HepG2 (cell line): ENCODE data around the gene FAM117A. TPM values are rescaled to one million over a fixed set of nuclear protein-coding genes. Genes with fewer than 3 reads are reported as not detected.

Experiments
- CENPT ChIP-seq: sonication (generic); formaldehyde crosslinking; IDR thresholded peaks from 2 replicates; pipeline ENCODE4 v1.8.0; 2022; ENCODE audit warnings: low read depth, mild to moderate bottlenecking, moderate library complexity, missing genetic modification reagents
- EED ChIP-seq: sonication (generic); formaldehyde crosslinking; IDR thresholded peaks from 2 replicates; pipeline ENCODE4 v1.5.0; 2020; ENCODE audit warnings: mild to moderate bottlenecking, missing genetic modification reagents
- HNRNPH1 ChIP-seq: fragments of 200-400 bp; formaldehyde crosslinking; optimal IDR thresholded peaks from 2 replicates; pipeline ENCODE3; 2017; ENCODE audit warnings: mild to moderate bottlenecking, low read depth, low read length
- MZF1 ChIP-seq: sonication (generic); formaldehyde crosslinking; IDR thresholded peaks from 2 replicates; pipeline ENCODE4 v1.8.1; 2023; ENCODE audit warnings: mild to moderate bottlenecking, missing genetic modification reagents, borderline replicate concordance
- PAF1 ChIP-seq: IDR thresholded peaks from 2 replicates; pipeline ENCODE4 v1.6.1; 2016; ENCODE audit warnings: missing genetic modification reagents, missing compliant biosample characterization
- PHF8 ChIP-seq: sonication (generic); formaldehyde crosslinking; IDR thresholded peaks from 2 replicates; pipeline ENCODE4 v1.5.0; 2020; ENCODE audit warnings: missing genetic modification reagents
- SIN3B ChIP-seq: fragments of 150-350 bp; IDR thresholded peaks from 2 replicates; pipeline ENCODE4 v1.6.1; 2014; ENCODE audit warnings: low read length
- SMARCC2 ChIP-seq: fragments of 450-650 bp; IDR thresholded peaks from 2 replicates; pipeline ENCODE4 v1.6.1; 2017; ENCODE audit warnings: antibody characterized with exemption, mild to moderate bottlenecking
- SP5 ChIP-seq: IDR thresholded peaks from 2 replicates; pipeline ENCODE4 v1.6.1; 2016; ENCODE audit warnings: low read depth, borderline replicate concordance
- ZFAT ChIP-seq: sonication (generic); formaldehyde crosslinking; conservative IDR thresholded peaks from 2 replicates; pipeline ENCODE4 v1.8.1; 2023; ENCODE audit warnings: missing genetic modification reagents, inconsistent platforms
- ZFY ChIP-seq: sonication (generic); formaldehyde crosslinking; IDR thresholded peaks from 2 replicates; pipeline ENCODE4 v1.4.0; 2020; ENCODE audit warnings: missing genetic modification reagents
- ZNF607 ChIP-seq: sonication (generic); formaldehyde crosslinking; IDR thresholded peaks from 2 replicates; pipeline ENCODE4 v1.5.1; 2020; ENCODE audit warnings: missing genetic modification reagents, mild to moderate bottlenecking, borderline replicate concordance
- ZNF709 ChIP-seq: sonication (generic); formaldehyde crosslinking; IDR thresholded peaks from 2 replicates; pipeline ENCODE4 v1.5.0; 2020; ENCODE audit warnings: mild to moderate bottlenecking, missing genetic modification reagents
- ZNF768 ChIP-seq: sonication (generic); formaldehyde crosslinking; IDR thresholded peaks from 2 replicates; pipeline ENCODE4 v1.4.0; 2020; ENCODE audit warnings: missing genetic modification reagents
- polyA plus RNA-seq, 8 experiments: library from polyadenylated mRNA; depleted of rRNA in 3 of 8; stranded (reverse) in 7 of 8; unstranded in 1 of 8; fragments of >200 nt; fragmentation: Illumina TruSeq in 4 of 8; extraction: Trizol in 4 of 8; gene quantifications; 2 replicates each; pipeline versions ENCODE4 v1.2.1 to v1.2.3, GENCODE V29; 2011 to 2016; ENCODE audit warnings: low read depth in 4 of 8, missing spikeins in 1 of 8, mixed read lengths in 1 of 8; ENCODE audit not compliant: insufficient read depth in 1 of 8
- total RNA-seq, 5 experiments: library from RNA; depleted of rRNA; stranded (reverse); fragments of >200 nt; fragmentation: Illumina TruSeq; extraction: Trizol; gene quantifications; 2 replicates each; pipeline ENCODE4 v1.2.3, GENCODE V29; 2016; ENCODE audit warnings: low read depth in 1 of 5
- TF ChIP-seq, protein P1 (sequence below): sonication (generic); formaldehyde crosslinking; IDR thresholded peaks from 2 replicates; pipeline ENCODE4 v1.8.1; 2023; ENCODE audit warnings: mild to moderate bottlenecking, missing genetic modification reagents
- TF ChIP-seq, protein P2 (sequence below): sonication (generic); formaldehyde crosslinking; conservative IDR thresholded peaks from 2 replicates; pipeline ENCODE4 v1.4.0; 2020; ENCODE audit warnings: missing genetic modification reagents
- TF ChIP-seq, protein P3 (sequence below): sonication (generic); formaldehyde crosslinking; IDR thresholded peaks from 2 replicates; pipeline ENCODE4 v1.4.0; 2020; ENCODE audit warnings: mild to moderate bottlenecking, missing genetic modification reagents
- TF ChIP-seq, protein P4 (sequence below): sonication (generic); formaldehyde crosslinking; IDR thresholded peaks from 2 replicates; pipeline ENCODE4 v1.5.0; 2020; ENCODE audit warnings: mild to moderate bottlenecking, missing genetic modification reagents
- TF ChIP-seq, protein P5 (sequence below): sonication (generic); formaldehyde crosslinking; IDR thresholded peaks from 2 replicates; pipeline ENCODE4 v1.4.0; 2020; ENCODE audit warnings: missing genetic modification reagents

Gene FAM117A
- total and polyA plus RNA-seq, 2 of the 13 experiments (the other 11 are each of a cell fraction or from before 2014, with no cell fraction given), result 12.1 to 19.8 TPM

DNA sequence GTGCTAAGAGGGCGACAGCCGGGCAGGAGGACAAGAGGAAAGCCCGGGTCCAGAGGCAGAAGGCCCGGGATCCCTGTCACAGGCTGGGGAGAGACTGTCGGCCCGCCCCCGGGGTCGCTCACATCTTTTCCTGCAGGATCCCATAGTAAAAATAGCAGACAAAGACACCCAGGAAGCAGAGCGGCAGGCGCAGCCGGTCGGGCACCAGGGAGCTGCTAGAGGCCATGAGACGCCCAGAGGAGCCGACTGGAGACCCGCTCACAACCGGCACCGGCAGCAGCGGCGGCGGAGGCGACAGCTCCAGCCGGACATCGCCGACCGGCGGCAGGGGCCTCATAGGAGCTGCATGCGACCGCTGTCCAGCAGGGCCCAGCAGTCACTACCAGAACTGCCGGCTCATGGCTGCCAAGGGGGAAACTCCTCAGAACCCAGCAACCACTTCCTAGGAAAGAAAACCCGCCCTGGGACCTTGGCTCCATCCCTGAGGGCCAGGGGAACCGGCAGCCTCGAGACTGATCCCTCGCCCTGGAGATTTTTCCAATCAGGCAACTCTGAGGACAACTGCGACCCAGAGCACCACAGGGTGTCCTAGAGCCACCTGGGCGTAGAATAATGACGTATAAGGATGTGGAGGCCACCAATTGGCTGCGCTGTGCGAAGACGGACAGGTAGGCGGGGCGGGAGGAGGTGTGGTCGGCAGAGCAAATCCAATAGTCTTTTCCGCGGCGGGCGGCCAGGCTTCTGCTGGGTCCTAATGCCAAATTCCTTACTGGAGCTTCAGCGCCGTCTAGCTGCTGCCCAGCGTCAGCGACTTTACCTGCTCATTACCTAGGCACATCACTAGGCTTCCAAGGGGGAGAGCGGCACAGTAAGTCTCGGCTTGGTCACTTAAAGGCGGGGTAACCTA, 56.1 kb downstream of the FAM117A start, which contains the start of gene SLC35B1 (continued):
- TF ChIP-seq PHF8 (CRISPR knock-in tag), result peak; percentile 85
- peak; percentile 88; the same call in 1 of the 2 replicates for TF ChIP-seq SIN3B
- peak; percentile 74; the same call in 1 of the 2 replicates for TF ChIP-seq SP5
- TF ChIP-seq, protein P1, sequence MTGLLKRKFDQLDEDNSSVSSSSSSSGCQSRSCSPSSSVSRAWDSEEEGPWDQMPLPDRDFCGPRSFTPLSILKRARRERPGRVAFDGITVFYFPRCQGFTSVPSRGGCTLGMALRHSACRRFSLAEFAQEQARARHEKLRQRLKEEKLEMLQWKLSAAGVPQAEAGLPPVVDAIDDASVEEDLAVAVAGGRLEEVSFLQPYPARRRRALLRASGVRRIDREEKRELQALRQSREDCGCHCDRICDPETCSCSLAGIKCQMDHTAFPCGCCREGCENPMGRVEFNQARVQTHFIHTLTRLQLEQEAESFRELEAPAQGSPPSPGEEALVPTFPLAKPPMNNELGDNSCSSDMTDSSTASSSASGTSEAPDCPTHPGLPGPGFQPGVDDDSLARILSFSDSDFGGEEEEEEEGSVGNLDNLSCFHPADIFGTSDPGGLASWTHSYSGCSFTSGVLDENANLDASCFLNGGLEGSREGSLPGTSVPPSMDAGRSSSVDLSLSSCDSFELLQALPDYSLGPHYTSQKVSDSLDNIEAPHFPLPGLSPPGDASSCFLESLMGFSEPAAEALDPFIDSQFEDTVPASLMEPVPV (CRISPR knock-in tag), result 0 out of 2 replicates have a peak, but pooled peaks have one; percentile 46
- TF ChIP-seq CENPT, result no peak
- TF ChIP-seq, protein P2, sequence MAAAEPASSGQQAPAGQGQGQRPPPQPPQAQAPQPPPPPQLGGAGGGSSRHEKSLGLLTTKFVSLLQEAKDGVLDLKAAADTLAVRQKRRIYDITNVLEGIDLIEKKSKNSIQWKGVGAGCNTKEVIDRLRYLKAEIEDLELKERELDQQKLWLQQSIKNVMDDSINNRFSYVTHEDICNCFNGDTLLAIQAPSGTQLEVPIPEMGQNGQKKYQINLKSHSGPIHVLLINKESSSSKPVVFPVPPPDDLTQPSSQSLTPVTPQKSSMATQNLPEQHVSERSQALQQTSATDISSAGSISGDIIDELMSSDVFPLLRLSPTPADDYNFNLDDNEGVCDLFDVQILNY (CRISPR knock-in tag), result no peak
- peak; percentile 76; the same call in 1 of the 2 replicates for TF ChIP-seq ZNF768 (CRISPR knock-in tag)
- peak; percentile 84 for TF ChIP-seq HNRNPH1
- TF ChIP-seq, protein P3, sequence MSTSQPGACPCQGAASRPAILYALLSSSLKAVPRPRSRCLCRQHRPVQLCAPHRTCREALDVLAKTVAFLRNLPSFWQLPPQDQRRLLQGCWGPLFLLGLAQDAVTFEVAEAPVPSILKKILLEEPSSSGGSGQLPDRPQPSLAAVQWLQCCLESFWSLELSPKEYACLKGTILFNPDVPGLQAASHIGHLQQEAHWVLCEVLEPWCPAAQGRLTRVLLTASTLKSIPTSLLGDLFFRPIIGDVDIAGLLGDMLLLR, result peak; percentile 77
- TF ChIP-seq PAF1 (CRISPR knock-in tag), result no peak
- TF ChIP-seq, protein P4, sequence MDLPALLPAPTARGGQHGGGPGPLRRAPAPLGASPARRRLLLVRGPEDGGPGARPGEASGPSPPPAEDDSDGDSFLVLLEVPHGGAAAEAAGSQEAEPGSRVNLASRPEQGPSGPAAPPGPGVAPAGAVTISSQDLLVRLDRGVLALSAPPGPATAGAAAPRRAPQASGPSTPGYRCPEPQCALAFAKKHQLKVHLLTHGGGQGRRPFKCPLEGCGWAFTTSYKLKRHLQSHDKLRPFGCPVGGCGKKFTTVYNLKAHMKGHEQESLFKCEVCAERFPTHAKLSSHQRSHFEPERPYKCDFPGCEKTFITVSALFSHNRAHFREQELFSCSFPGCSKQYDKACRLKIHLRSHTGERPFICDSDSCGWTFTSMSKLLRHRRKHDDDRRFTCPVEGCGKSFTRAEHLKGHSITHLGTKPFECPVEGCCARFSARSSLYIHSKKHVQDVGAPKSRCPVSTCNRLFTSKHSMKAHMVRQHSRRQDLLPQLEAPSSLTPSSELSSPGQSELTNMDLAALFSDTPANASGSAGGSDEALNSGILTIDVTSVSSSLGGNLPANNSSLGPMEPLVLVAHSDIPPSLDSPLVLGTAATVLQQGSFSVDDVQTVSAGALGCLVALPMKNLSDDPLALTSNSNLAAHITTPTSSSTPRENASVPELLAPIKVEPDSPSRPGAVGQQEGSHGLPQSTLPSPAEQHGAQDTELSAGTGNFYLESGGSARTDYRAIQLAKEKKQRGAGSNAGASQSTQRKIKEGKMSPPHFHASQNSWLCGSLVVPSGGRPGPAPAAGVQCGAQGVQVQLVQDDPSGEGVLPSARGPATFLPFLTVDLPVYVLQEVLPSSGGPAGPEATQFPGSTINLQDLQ (CRISPR knock-in tag), result 0 out of 2 replicates have a peak, but pooled peaks have one; percentile 58
- TF ChIP-seq, protein P5, sequence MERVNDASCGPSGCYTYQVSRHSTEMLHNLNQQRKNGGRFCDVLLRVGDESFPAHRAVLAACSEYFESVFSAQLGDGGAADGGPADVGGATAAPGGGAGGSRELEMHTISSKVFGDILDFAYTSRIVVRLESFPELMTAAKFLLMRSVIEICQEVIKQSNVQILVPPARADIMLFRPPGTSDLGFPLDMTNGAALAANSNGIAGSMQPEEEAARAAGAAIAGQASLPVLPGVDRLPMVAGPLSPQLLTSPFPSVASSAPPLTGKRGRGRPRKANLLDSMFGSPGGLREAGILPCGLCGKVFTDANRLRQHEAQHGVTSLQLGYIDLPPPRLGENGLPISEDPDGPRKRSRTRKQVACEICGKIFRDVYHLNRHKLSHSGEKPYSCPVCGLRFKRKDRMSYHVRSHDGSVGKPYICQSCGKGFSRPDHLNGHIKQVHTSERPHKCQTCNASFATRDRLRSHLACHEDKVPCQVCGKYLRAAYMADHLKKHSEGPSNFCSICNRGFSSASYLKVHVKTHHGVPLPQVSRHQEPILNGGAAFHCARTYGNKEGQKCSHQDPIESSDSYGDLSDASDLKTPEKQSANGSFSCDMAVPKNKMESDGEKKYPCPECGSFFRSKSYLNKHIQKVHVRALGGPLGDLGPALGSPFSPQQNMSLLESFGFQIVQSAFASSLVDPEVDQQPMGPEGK (CRISPR knock-in tag), result 0 out of 2 replicates have a peak, but pooled peaks have one; percentile 15
- TF ChIP-seq ZFY (CRISPR knock-in tag), result peak; percentile 90
- 0 out of 2 replicates have a peak, but pooled peaks have one; percentile 54 for TF ChIP-seq ZNF607
- TF ChIP-seq SMARCC2, result no peak
- TF ChIP-seq ZNF709 (CRISPR knock-in tag), result no peak
- TF ChIP-seq EED, result no peak
- no peak for TF ChIP-seq MZF1 (CRISPR knock-in tag)
- TF ChIP-seq ZFAT, result no peak
